HepG2 (cell line): ENCODE results near the gene MUC13. TPM values are rescaled to one million over a fixed set of nuclear protein-coding genes. Genes with fewer than 3 reads are reported as not detected.

ENCODE experiments used
- CHD2 ChIP-seq: IDR thresholded peaks from 2 replicates; pipeline ENCODE4 v1.6.1; 2011; ENCODE audit warnings: low read depth, low read length, improper control_type of control experiment
- DNMT1 ChIP-seq: sonication (generic); formaldehyde crosslinking; IDR thresholded peaks from 2 replicates; pipeline ENCODE4 v1.5.1; 2020; ENCODE audit warnings: mild to moderate bottlenecking, missing genetic modification reagents
- MAFF ChIP-seq: IDR thresholded peaks from 2 replicates; pipeline ENCODE4 v1.6.1; 2011; ENCODE audit warnings: low read depth, low read length, improper control_type of control experiment
- MED1 ChIP-seq: sonication (generic); formaldehyde crosslinking; IDR thresholded peaks from 2 replicates; pipeline ENCODE4 v1.4.0; 2020; ENCODE audit warnings: missing genetic modification reagents
- PRDM4 ChIP-seq: sonication (generic); formaldehyde crosslinking; IDR thresholded peaks from 2 replicates; pipeline ENCODE4 v1.9.0; 2021; ENCODE audit warnings: missing genetic modification reagents, borderline replicate concordance
- SAP130 ChIP-seq: IDR thresholded peaks from 2 replicates; pipeline ENCODE4 v1.6.1; 2016; ENCODE audit warnings: low read depth
- ZFX ChIP-seq: sonication (generic); formaldehyde crosslinking; IDR thresholded peaks from 2 replicates; pipeline ENCODE4 v1.4.0; 2020; ENCODE audit warnings: mild to moderate bottlenecking, low read depth, missing genetic modification reagents, moderate library complexity
- ZNF12 ChIP-seq: sonication (generic); formaldehyde crosslinking; IDR thresholded peaks from 2 replicates; pipeline ENCODE4 v1.5.0; 2020; ENCODE audit warnings: missing genetic modification reagents
- ZNF235 ChIP-seq: sonication (generic); formaldehyde crosslinking; IDR thresholded peaks from 2 replicates; pipeline ENCODE4 v1.8.1; 2023; ENCODE audit warnings: mild to moderate bottlenecking, missing genetic modification reagents, borderline replicate concordance
- ZNF335 ChIP-seq: sonication (generic); formaldehyde crosslinking; IDR thresholded peaks from 2 replicates; pipeline ENCODE4 v1.4.0; 2020; ENCODE audit warnings: missing genetic modification reagents
- ZNF431 ChIP-seq: sonication (generic); formaldehyde crosslinking; IDR thresholded peaks from 2 replicates; pipeline ENCODE4 v1.9.0; 2022; ENCODE audit warnings: missing genetic modification reagents, low read depth, mild to moderate bottlenecking, borderline replicate concordance
- ZNF441 ChIP-seq: sonication (generic); formaldehyde crosslinking; IDR thresholded peaks from 2 replicates; pipeline ENCODE4 v1.7.0; 2021; ENCODE audit warnings: missing genetic modification reagents, borderline replicate concordance
- ZNF503 ChIP-seq: sonication (generic); formaldehyde crosslinking; IDR thresholded peaks from 2 replicates; pipeline ENCODE4 v1.4.0; 2020; ENCODE audit warnings: missing genetic modification reagents
- ZNF615 ChIP-seq: sonication (generic); formaldehyde crosslinking; IDR thresholded peaks from 2 replicates; pipeline ENCODE4 v1.5.0; 2020; ENCODE audit warnings: mild to moderate bottlenecking, missing genetic modification reagents, borderline replicate concordance
- ZNF770 ChIP-seq: sonication (generic); formaldehyde crosslinking; IDR thresholded peaks from 2 replicates; pipeline ENCODE4 v1.5.0; 2020; ENCODE audit warnings: mild to moderate bottlenecking, missing genetic modification reagents
- ZNF878 ChIP-seq: sonication (generic); formaldehyde crosslinking; IDR thresholded peaks from 2 replicates; pipeline ENCODE4 v1.8.1; 2023; ENCODE audit warnings: mild to moderate bottlenecking, missing genetic modification reagents, moderate library complexity
- ZZZ3 ChIP-seq: sonication (generic); formaldehyde crosslinking; IDR thresholded peaks from 2 replicates; pipeline ENCODE4 v1.4.0; 2020; ENCODE audit warnings: missing genetic modification reagents, mild to moderate bottlenecking, borderline replicate concordance
- polyA plus RNA-seq, 8 experiments: library from polyadenylated mRNA; depleted of rRNA in 3 of 8; stranded (reverse) in 7 of 8; unstranded in 1 of 8; fragments of >200 nt; fragmentation: Illumina TruSeq in 4 of 8; extraction: Trizol in 4 of 8; gene quantifications; 2 replicates each; pipeline versions ENCODE4 v1.2.1 to v1.2.3, GENCODE V29; 2011 to 2016; ENCODE audit warnings: low read depth in 4 of 8, missing spikeins in 1 of 8, mixed read lengths in 1 of 8; ENCODE audit not compliant: insufficient read depth in 1 of 8
- total RNA-seq, 5 experiments: library from RNA; depleted of rRNA; stranded (reverse); fragments of >200 nt; fragmentation: Illumina TruSeq; extraction: Trizol; gene quantifications; 2 replicates each; pipeline ENCODE4 v1.2.3, GENCODE V29; 2016; ENCODE audit warnings: low read depth in 1 of 5

MUC13 gene
- total and polyA plus RNA-seq, 2 of the 13 experiments (the other 11 are each of a cell fraction or from before 2014, with no cell fraction given) = 0.04 to 1.2 TPM

- TF ChIP-seq ZNF503 (no peak), ZZZ3 (CRISPR knock-in tag) (no peak), MAFF (peak; percentile 57), PRDM4 (no peak), DNMT1 (no peak), MED1 (CRISPR knock-in tag) (peak; percentile 23; the same call in 1 of the 2 replicates), SAP130 (CRISPR knock-in tag) (0 out of 2 replicates have a peak, but pooled peaks have one; percentile 20), ZFX (CRISPR knock-in tag) (peak; percentile 39; the same call in 1 of the 2 replicates), ZNF770 (CRISPR knock-in tag) (peak; percentile 91; the same call in 1 of the 2 replicates), CHD2 (no peak), ZNF12 (CRISPR knock-in tag) (no peak), ZNF431 (CRISPR knock-in tag) (no peak), ZNF615 (CRISPR knock-in tag) (no peak), ZNF878 (CRISPR knock-in tag) (no peak), ZNF235 (no peak), ZNF335 (CRISPR knock-in tag) (no peak), ZNF441 (CRISPR knock-in tag) (0 out of 2 replicates have a peak, but pooled peaks have one; percentile 11)
Measured at GRCh38 chr3:124876401-124876878, 58.1 kb downstream of the MUC13 start (continued).
